GM19397 (cell line): ENCODE results near the gene EVI5L.

ENCODE experiments used
- ATAC-seq: cut with Tn5 transposase; IDR thresholded peaks from one replicate; pipeline ENCODE4 v1.9.1; 2021; ENCODE audit warnings: mild to moderate bottlenecking, moderate library complexity; ENCODE audit not compliant: unreplicated experiment

EVI5L gene

DNA sequence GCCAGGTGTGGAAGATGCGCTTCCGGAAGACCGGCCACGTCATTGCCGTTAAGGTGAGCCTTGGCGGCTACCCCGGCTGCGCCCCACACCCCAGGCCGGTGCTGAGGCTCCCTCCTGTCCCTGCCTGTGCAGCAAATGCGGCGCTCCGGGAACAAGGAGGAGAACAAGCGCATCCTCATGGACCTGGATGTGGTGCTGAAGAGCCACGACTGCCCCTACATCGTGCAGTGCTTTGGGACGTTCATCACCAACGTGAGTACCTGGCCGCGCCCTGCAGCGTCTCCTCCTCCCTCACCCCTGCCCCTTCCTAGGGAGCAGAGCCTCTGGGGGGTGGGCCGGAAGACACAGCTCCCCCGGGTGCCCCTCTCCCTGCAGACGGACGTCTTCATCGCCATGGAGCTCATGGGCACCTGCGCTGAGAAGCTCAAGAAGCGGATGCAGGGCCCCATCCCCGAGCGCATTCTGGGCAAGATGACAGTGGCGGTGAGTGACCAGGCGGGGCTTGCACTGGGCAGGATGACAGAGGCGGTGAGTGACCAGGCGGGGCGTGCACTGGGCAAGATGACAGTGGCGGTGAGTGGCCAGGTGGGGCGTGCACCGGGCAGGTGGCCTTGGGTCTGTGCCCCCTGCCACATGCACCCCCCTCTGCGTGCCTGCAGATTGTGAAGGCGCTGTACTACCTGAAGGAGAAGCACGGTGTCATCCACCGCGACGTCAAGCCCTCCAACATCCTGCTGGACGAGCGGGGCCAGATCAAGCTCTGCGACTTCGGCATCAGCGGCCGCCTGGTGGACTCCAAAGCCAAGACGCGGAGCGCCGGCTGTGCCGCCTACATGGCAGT, 80.5 kb downstream of the EVI5L start:
- ATAC-seq: no peak

GRCh38 chr19:7911508-7912143, 81.6 kb downstream of the EVI5L start:
- ATAC-seq: no peak

- ATAC-seq: no peak
Observed at GRCh38 chr19:7912144-7912696, 82.2 kb downstream of the EVI5L start.

GRCh38 chr19:7912697-7913564, 82.9 kb downstream of the EVI5L start:
- no peak for ATAC-seq

DNA sequence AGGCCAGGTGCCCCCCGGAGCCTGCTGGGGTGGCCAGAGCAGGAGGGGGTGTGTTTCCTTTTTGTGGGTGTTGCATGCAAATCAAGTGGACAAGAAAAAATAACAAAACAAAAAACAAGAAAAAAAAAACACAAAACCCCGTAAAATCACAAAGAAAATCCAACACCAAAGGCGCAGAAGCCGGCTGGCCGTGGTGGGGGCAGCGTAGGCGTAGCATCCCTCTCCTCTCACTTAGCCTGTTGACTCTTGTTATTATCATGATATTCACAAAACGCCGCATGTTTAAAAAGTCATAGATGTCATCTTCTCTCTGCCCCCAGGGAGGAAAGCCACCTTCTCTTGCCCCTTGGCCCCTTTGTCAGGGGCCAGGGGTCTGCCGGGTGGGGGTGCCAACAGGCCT, 83.6 kb downstream of the EVI5L start:
- ATAC-seq: no peak

DNA sequence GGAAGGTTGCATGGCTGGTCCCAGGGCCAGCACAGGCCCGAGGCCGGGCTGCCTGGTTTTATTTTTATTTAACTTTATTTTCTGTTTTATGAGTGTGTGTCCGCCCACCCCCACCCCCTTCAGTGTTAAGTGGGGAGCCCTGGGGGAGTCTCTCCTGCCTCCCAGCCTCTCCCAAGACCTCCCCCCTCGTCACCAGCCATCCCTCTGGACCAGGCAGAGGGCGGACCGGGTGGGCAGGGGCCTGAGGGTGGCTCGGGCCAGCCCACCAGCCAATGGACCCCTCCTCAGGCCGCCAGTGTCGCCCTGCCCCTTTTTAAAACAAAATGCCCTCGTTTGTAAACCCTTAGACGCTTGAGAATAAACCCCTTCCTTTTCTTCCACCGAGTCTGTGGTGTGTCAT, 84.1 kb downstream of the EVI5L start:
- no peak for ATAC-seq
